Hematopoietic multipotent progenitor cell treated with erythropoietin and hydrocortisone succinate and interleukin-3 and kit ligand, for 17 days (in vitro differentiated cells): ENCODE measurements around the gene CACNG8.

ENCODE experiments used
- DNase-seq: peaks from one replicate; pipeline ENCODE4 v3.0.0-alpha.2; 2015; ENCODE audit warnings: low spot score

The CACNG8 gene

DNA sequence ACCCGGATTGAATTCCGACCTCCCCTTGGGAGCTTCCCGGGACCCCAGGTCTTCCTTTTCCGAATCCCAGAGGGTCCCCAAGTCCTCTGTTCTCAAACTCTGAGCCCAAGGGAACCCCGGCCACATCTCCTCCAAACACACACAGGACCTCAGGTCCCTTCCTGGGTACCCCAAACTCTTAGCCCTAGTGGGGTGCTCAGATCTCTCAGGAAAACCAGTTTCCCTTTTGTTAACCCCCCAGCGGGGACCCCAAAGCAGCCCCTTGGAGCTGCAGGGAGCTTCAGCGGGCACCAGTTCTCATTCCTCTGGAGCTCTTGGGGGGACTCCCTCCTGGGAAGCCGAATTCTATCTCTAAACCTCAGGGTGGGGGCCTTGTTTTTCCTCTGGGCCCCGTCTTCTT, 29.5 kb downstream of the CACNG8 start:
- no peak for DNase-seq

DNA sequence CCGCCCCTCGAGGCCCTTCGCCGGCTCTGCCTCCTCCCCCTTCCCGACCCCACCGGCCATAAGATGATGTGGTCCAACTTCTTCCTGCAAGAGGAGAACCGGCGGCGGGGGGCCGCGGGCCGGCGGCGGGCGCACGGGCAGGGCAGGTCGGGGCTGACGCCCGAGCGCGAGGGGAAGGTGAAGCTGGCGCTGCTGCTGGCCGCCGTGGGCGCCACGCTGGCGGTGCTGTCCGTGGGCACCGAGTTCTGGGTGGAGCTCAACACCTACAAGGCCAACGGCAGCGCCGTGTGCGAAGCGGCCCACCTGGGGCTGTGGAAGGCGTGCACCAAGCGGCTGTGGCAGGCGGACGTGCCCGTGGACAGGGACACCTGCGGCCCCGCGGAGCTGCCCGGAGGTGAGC, 30.1 kb downstream of the CACNG8 start:
- DNase-seq, result no peak

DNA sequence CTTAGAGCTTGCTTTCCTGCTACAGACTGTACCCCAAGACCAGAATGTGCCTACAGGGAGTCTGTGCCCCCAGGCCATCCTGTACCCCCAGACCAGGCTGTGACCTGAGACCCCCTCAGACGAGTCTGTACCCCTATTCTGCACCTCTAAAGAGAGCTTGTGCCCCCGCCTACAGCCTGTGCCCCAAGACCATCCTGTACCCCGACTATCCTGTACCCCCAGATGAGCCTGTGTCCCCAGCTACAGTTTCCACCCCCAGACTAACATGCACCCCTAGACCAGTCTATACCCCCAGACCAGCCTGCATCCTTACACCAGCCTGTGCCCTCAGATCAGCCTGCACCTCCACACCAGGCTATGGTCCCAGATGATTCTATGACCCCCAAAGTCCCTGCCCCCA, 30.7 kb downstream of the CACNG8 start:
- no peak for DNase-seq

DNA sequence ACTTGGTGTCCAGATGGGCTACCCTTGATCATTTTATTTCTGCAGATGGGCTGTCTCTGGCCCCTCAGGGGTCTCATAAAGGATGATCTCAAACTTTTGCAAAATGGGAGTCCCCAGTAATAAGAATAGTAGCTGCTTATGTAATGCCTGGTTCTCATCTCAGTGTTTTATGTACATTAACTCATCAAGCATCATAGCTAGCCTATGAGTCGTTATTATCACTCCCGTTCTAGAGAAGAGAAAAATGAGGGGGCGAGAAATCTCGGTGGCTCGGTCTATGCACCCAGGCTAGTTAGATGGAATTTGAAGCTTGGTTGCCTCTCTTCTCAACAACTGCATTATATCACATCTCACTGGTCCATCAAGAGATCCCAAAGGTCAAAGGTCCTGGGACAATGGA, 32.1 kb downstream of the CACNG8 start:
- no peak for DNase-seq

DNA sequence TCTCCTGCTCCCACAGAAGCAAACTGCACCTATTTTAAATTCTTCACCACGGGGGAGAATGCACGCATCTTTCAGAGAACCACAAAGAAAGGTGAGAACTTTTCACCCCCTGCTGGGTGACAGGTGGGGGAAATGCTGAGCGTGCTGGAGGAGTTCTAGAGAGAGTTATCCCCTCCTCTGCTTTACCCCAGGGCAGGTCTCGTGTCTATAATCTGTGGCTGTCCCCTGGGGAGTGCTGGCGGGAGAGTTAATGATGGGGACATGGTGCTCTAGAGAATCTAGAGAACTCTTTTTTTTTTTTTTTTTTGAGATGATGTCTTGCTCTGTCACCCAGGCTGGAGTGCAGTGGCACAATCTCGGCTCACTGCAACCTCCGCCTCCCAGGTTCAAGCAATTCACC, 35.5 kb downstream of the CACNG8 start:
- DNase-seq, result no peak

DNA sequence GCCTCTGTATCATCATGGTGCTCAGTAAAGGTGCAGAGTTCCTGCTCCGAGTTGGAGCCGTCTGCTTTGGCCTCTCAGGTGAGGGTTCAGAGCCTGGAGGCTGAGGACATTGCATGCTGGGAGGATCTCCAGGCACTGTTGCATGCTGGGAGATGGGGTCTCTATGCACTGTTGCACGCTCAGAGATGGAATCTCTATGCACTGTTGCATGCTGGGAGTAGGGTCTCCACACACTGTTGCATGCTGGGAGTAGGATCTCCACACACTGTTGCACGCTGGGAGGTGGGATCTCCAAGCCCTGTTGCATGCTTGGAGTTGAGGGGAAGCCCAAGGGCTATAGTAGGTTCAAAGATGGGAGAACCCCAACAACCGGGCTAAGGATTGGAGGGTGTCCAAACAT, 37.0 kb downstream of the CACNG8 start:
- DNase-seq, result no peak

DNA sequence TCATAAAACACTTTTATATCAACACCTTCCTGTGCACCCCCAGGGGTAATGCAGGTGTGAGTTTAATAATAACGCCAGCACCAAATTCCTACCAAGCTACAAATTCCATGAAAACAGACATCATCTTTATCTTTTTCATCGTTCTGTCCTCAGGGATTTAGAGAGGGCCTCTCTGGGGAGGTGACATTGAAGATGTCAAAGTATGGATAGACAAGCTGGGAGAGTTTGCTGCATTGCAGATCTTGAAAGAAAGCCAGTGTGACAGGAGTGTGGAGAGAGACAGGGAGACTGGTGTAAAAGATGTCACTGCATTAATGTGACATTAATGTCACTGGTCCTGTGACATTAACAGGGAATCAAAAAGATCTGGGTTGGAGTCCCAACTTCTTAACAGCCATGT, 38.8 kb downstream of the CACNG8 start:
- no peak for DNase-seq

DNA sequence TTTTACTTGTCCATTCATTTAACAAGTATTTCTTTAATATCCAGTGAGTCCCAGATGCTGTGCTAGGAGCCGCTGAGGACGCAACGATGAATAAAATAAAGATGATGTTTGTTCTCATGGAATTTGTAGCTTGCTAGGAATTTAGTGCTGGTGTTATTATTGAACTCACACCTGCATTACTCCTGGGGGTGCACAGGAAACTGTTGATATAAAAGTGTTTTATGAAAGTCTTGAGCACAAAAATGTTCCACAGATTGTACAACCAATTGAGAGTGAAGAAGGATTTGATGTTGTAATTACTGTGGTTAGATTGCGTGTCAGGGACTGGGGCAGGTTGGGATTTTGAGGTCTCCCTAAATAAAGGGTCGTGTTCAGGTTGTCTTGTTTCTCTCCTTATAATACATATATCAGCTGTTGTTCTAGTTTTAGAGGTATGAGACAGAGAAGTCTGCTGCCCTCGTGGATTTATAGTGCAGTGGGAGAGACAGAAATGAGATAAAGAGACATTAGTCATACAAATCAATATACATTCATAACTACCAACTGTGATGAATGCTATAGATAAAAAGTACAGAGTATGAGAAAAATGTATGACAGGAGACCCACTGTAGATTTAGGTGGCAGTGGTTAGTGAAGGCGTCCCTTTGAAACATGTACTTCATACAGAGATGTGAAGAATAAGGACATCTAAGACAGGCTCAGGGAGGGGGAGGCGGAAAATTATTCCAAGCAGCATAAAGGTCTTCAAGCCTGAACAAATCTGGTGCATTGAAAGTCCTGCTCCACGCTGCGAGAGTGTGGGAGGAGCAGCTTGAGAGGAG, 40.0 kb downstream of the CACNG8 start:
- DNase-seq, result no peak

DNA sequence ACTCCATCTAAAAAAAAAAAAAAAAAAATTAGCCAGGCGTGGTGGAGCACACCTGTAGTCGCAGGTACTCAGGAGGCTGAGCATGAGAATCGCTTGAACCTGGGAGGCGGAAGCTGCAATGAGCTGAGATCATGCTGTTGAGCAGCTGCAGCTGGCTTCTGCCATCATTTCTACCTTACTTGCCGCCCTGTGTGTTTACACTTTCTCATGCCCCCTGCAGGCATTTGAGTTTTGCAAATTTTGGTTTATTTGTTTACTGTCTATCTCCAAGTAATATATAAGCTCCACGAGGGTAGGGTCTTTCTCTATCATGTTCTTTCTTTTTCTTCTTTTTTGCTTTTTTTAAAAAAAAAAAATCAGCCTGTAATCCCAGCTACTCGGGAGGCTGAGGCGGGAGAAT, 46.7 kb downstream of the CACNG8 start:
- DNase-seq, result no peak

DNA sequence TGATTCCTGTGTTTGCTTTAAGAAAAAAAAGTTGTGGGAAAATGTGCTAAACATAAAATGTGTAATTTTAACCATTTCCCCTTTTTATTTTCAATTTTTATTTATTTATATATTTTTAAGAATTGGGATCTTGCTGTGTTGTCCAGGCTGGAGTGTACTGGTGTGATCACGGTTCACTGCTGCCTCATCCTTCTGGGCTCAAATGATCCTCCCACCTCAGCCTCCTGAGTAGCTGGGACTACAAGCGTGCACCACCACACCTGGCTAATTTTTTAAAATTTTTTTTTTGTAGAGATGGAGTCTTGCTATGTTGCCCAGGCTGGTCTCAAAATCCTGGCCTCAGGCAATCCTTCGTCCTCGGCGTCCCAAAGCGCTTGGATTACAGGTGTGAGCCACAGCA, 47.7 kb downstream of the CACNG8 start:
- no peak for DNase-seq

DNA sequence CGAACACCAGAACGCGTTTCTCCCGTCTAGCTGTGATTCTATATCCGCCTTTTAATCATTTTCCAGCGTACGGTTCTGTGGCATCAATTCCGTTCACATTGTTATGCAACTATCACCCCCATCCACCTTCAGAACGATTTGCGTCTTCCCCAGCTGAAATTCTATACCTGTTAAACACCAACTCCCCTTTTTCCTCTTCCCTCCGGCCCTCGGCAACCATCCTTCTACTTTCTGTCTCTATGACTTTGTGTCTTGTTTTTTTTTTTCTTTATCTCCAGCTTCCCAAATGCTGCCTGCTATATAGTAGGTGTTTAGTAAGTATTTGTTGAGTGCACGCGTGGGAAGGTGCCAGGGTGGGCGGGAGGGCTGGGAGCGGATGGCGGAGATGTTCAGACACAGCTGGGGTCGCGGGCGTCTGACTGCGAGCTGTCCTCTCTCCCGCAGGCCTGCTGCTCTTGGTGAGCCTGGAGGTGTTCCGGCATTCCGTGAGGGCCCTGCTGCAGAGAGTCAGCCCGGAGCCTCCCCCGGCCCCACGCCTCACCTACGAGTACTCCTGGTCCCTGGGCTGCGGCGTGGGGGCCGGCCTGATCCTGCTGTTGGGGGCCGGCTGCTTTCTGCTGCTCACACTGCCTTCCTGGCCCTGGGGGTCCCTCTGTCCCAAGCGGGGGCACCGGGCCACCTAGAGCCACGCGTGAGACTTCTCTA, 48.9 kb downstream of the CACNG8 start:
- no peak for DNase-seq

DNA sequence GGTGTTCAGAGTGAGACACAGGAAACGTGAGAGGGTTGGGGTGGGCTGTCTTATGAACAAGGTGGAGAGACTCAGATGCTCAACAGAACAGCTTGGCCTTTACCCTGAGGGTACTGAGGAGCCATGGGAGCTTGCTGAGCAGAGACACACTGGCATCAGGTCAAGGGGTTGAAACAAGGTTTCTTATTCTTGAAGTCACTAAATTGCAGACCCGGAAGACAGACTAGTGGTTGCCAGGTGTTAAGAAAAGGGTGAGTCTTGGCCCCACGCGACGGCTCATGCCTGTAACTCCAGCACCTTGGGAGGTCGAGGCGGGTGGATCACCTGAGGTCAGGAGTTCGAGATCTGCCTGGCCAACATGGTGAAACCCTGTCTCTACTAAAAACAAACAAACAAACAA, 51.1 kb downstream of the CACNG8 start:
- no peak for DNase-seq

DNA sequence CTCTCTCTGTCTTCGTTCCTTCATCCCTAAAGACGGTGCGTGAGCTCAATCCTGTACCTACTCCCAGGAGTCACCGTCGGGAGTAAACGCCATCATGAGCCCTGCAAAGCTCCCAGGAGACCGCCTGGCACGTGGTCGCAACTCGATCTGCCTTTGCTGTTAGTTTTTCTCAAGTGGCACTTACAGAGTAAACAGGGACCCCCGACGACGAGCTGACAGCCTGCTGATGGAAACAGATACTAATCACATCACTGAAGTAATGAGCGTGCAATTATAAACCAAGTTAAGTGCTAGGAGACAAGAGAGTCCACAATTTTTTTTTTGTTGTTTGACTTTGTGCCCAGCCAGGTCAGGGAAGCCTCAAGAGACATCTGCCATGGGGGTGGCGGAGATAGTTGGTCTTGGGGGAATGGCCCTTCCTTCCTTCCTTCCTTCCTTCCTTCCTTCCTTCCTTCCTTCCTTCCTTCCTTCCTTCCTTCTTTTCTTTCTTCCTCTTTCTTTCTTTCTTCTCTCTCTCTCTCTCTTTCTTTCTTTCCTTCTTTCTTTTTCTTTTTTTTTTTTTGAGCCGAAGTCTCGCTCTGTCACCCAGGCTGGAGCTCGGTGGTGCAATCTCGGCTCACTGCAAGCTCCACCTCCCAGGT, 52.3 kb downstream of the CACNG8 start:
- no peak for DNase-seq

DNA sequence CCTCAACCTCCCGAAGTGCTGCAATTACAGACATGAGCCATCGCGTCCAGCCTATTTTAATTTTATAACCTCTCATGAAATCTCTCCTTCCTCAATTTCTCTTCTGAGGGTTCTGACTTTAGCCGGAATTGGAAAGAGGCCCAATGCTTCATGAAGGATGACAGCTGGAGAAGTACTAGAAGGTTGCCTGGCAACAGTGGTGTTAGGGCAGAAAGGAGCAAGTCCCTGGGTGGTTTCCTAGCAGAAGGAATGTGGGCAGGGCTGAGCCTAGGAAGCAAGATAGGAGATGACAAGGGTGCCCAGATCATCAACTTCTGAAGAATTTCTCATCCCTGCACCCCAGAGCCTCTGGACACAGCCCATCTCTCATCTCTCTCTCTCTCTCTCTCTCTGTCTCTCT, 54.5 kb downstream of the CACNG8 start:
- no peak for DNase-seq

DNA sequence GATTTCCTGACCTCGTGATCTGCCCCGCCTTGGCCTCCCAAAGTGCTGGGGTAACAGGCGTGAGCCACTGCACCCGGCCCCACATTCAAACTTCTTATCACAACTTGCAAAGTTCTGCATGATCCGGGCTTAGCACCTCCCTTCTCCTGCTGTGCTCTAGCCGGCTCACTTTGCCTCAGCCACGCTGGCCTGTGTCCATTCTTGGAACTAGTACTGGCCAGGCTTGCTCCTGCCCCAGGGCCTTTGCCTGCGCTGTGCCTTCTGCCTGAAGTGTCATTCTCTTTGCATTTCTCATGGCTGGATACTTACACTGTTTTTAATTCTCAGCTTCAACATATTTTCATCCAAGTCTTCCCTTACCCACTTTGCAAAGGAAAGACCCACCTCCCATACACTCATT, 58.6 kb downstream of the CACNG8 start:
- DNase-seq, result no peak

DNA sequence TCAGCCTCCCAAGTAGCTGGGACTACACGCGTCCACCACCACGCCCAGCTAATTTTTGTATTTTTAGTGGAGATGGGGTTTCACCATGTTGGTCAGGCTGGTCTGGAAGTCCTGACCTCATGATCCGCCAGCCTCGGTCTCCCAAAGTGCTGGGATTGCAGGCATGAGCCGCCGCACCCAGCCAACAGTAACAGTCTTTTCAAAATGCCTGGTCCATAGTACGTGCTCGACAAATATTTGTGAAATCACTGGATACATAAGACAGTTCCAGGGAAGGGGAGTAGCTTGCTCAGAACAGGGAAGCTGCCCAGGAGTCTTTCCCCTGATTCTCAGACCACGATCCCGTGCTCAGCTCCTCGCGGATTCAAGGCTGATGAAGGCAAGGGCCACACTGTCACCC, 59.2 kb downstream of the CACNG8 start:
- DNase-seq, result no peak

DNA sequence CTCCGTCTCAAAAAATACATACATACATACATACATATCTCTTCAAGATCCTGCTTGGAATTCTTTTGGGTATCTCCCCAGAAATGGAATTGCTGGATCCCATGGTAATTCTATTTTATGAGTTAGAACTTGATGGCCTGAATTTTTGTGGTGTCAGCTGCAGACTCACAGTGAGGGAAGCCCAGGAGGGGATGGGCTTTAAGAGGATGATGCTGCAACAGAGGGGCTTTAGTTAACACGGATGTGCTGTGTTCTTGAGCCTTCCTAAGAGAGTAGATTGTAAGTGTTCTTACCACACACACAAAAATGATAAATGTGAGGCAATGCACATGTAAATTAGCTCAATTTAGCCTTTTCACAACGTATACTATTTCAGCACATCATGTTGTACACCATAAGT, 60.5 kb downstream of the CACNG8 start:
- DNase-seq, result no peak

DNA sequence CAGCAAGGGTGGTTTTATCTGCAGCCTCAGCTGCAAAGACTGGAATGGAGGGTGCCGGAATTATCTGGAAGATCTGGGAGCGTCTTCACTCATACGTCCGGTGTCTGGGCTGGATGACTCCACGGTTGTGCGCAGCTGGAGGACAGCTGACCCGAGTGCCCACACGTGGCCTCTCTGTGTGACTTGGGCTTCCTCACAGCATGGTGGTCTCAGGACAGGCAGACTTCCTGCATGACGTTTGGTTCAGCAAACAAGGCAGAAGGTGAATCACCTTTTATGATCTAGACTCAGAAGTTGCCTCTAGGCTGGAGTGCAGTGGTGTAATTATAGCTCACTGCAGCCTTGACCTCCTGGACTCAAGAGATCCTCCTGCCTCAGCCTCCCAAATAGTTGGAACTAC, 61.9 kb downstream of the CACNG8 start:
- no peak for DNase-seq

DNA sequence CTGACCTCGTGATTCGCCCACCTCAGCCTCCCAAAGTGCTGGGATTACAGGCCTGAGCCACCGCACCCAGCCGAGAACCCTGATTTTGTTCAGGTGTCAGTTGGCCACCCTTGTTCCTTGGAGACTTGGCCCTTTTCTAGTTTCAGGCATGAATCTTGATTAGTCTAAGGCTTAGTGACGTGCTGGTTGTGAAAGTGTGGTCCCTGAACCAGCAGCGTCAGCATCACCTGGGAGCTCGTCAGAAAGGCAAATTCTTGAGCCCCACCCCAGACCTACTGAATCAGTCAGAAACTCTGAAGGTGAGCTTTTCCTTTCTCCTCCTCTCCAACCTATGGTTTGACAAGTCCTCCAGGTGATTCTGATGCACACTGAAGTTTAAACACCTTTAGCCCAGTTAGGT, 63.9 kb downstream of the CACNG8 start:
- no peak for DNase-seq

DNA sequence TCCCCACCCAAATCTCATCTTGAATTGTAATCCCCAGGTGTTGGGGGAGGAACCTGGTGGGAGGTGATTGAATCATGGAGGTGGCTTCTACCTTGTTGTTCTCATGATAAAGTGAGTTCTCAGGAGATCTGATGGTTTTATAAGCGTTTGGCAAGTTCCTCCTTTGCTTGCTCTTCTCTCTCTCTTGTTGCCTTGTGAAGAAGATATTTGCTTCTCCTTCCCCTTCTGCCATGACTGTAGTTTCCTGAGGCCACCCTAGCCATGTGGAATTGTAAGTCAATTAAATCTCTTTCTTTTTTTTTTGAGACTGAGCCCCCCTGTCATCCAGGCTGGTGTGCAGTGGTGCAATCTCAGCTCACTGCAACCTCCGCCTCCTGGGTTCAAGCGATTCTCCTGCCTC, 66.6 kb downstream of the CACNG8 start:
- DNase-seq, result no peak

DNA sequence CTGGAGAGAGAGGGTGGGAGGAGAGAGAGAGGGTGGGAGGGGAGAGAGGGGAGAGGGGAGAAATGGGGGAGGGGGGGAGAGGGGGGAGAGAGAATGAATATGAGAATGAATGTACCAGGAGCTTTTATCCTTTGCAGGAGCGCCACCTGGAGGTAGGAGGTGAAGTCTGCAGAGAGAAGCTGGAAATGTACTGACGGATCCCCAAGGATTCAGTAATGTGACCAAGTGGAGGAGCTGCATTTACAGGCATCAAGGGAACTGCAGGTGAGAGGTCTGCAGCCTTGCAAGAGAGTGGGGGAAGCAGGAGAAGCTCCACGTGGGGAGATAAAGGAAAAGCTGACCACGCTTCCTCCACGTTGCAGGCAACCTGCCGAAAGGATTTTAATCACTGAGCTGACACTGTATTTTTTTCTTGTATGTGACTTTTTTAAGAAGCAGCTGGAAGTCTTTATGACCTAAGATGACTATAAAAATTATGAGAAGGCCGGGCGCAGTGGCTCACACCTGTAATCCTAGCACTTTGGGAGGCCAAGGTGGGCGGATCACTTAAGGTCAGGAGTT, 67.3 kb downstream of the CACNG8 start:
- peak; percentile 47 for DNase-seq

DNA sequence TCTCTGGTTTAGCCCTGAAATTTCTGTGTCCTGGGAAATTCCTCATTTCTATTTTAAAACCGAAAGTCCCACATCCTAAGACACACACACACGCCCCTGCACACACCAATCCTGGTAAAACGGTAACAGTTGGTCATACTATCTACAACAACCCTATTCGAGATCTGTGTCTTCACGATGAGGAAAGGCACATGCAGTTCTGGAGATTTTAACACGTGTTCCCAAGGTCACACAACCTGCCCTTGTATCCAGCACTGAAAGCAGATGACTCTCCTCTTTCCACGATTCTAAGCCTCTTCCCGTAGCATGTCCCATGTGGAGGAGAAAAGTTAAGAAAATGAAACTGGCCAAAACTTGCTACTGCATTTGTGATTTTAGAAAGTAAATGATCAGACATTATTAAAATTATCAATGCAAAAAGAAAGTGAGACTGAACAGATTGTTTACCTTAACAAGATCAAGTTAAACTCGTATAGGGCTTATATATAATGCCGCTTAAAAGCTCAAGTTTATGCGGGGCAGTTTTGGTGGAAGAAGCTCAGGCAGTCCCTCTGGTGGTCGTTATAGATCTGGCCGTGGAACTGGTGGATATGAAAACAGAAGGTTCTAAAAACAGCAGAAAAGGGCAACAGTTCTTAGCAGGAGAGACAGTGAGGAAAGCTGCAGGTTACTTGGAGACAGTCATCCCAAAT, 68.3 kb downstream of the CACNG8 start:
- DNase-seq, result no peak
